ENCODE results near the gene HS3ST4.
"Not testable (repeated sequence)": the region's sequence is repeated elsewhere in the genome, so short reads cannot be mapped to it uniquely, and the experiment has no call there.

HS3ST4 gene

DNA sequence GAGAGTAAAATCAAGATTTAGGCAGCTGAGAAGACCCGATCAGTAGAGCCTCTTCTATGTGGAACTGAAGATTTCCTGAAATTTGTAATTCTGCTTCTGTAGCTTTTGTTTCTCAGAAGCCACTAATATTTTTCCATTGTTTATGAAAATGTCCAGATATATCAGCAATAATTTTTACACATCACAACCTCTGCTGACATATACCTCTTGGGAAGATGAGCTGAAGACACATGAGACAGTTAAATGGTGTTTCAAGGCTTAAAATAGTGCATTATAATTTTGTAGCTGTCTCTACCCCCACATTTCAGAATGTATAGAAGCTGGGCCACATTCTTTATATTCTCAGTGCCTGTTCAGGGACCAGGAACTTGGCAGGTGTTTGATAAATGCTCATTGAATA lies 320.6 kb downstream of the HS3ST4 start:
- TF ChIP-seq ZFX (IDR thresholded peaks at IDR 0.05; ENCODE audit: borderline replicate concordance), result no peak
- TF ChIP-seq CTCF (IDR thresholded peaks at IDR 0.05), result no peak
- no peak overlapping the region for H3K27ac ChIP-seq

DNA sequence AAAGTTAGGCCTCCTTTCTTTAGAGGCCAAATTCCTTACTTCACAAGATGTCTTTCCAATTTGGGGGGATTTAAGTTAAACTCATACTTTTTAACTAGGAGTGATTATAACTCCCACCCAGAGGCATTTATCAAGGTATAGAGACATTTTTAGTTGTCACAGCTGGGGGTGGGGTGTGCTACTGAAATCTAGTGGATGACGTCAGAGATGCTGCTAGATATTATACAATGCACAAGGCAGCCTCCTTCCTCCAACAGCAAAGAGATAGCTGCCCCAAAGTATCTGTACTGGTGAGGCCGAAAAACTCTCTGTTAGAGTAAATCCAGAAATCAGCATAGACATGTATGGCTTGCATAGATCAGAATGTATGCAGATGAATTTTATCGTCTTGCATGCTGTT lies 324.0 kb downstream of the HS3ST4 start:
- no peak overlapping the region for H3K27ac ChIP-seq
- TF ChIP-seq ZFX (IDR thresholded peaks at IDR 0.05; ENCODE audit: borderline replicate concordance) (no peak), CTCF (IDR thresholded peaks at IDR 0.05) (no peak)

DNA sequence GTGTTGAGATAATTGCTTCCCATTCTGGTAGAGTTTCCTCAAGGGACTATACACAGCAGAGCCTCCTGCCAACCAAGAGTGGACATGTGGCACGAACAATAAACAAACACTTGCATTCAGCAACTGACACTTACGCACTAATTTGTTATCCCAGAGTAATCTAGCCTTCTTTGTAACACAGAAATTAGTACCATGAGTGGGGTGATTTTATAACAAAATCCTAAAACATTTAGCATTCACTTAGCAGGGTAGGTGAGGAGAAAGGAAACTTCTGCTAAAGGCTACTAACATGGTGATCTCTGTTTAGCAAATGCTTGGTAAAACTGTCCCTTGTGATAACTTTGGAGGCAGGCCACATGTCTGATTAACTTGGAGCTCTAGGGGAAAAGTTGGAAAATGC lies 325.2 kb downstream of the HS3ST4 start:
- no peak for TF ChIP-seq CTCF (IDR thresholded peaks at IDR 0.05)
- TF ChIP-seq ZFX (IDR thresholded peaks at IDR 0.05; ENCODE audit: borderline replicate concordance), result no peak
- no peak overlapping the region for H3K27ac ChIP-seq

- TF ChIP-seq ZFX (IDR thresholded peaks at IDR 0.05; ENCODE audit: borderline replicate concordance), result no peak
- TF ChIP-seq CTCF (IDR thresholded peaks at IDR 0.05), result no peak
- no peak overlapping the region for H3K27ac ChIP-seq
Measured at GRCh38 chr16:26019381-26020242, 327.9 kb downstream of the HS3ST4 start.

DNA sequence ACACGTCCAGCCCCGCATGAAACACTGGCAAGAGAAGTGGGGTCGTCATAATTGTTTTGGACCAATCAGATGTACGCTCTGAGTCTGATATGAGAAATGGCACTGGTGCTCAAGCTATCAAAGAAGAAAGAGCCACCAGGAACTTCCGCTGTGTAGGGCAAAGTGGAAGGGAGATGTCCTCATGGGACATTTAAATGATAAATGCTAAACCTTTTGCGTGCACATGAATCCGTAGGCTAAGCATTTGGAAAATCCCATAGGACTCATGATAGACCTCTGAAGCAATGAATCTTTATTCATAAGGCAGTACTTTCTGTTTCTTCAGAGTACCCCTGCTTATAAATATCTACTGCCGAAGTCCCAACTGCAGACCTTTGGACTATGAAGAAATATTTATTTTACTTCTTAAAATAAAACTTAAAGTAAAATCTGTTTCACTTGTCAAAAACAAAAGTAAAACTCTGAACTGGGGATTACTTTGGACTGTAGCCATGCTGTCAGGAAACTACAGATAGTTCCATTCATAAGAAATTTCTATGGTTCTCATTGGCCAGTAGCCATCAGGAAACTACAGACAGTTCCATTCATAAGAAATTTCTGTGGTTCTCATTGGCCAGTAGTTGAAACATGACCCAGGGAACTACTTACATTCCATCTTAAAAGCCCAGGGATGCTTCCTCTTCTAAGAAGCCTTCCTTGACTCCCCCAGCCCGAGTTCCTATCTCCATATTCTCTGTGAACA lies 335.1 kb downstream of the HS3ST4 start:
- H3K27ac ChIP-seq, result no peak overlapping the region
- no peak for TF ChIP-seq CTCF (IDR thresholded peaks at IDR 0.05)
- TF ChIP-seq ZFX (IDR thresholded peaks at IDR 0.05; ENCODE audit: borderline replicate concordance), result no peak

DNA sequence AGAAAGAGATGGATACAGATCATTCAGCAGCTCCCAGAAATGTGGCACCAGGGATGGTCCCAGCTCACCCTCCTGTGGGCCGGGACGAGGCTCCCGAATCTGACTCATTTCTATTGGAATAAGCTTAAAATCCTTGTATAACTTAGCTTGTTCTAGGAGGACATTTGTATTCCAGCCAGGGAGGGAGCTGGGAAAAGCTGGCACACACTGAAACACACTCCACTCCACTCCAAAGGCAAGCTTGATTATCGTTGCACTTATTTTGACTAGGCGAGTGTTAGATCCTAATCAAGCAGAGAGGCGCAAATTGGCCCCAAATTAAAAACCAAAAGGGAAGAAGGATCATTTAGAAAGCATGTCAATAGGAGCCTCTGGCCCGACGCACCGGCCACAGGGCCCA lies 339.5 kb downstream of the HS3ST4 start:
- TF ChIP-seq CTCF (IDR thresholded peaks at IDR 0.05) (no peak), ZFX (IDR thresholded peaks at IDR 0.05; ENCODE audit: borderline replicate concordance) (no peak)
- no peak overlapping the region for H3K27ac ChIP-seq

DNA sequence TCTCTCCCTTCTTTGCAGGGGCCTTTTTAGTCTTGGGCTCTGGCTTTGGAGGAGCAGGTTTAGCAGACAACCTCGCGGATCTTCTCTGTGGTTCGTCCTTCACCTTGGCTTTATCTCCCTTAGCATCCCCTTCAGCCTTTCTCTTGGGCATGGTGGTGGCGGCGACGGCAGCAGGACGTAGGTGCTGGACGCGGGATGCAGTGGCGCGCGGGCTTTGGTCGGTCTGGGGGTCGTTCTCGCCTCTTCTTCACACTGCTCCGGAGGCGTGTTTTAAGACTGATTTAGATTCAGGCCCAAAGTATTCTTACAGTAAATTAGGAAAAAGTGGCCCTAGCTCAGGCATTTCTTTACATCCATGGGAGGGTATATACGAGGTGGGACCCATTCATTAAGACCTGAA lies 340.9 kb downstream of the HS3ST4 start:
- not testable (repeated sequence) for H3K27ac ChIP-seq
